ENCODE data around the gene MYOCD. TPM values are rescaled to one million over a fixed set of nuclear protein-coding genes. Genes with fewer than 3 reads are reported as not detected.

The MYOCD gene
- not detected for total RNA-seq

- Mint-ChIP-seq H3K27ac (no peak within 1 kb of the TSS), H3K4me1 (peaks cover 2% of the 10 kb centered on the region), H3K9me3 (no peaks in the 10 kb centered on the region), H3K36me3 (no peaks in the 10 kb centered on the region), H3K27me3 (peaks cover 41% of the 10 kb centered on the region), H3K4me3 (no peak within 1 kb of the TSS)
- ATAC-seq (ENCODE audit: low read depth) (no peak), DNase-seq (no peak)
- POLR2A ChIA-PET = no interaction called here
Measured at GRCh38 chr17:12665263-12666210, at the start of gene MYOCD. MYOCD (plus strand) TSS chr17:12665890; CDS start chr17:12666189, 299 bp downstream.

DNA sequence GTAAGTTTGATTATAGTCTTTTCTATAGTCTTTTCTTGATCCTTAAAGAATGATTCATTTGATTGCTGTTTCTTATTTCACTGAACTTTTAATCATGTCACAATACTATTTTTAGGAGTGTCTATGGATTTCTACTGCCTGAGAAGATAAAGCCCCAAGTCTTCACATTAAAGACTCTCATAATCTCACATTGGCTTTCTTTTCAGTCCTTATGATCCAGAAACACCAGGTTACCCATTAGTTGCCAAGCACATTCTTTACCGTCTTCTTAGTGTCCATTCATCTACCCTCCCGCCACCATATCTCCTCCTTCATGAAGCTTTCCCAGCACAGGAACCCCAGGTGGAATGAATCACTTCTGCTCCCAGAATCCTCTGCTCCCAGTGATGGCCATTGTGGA lies 49.5 kb upstream of the MYOCD start:
- DNase-seq = no peak
- Mint-ChIP-seq H3K27ac (no peak overlapping the region), H3K4me1 (no peaks in the 10 kb centered on the region), H3K9me3 (peaks cover 6% of the 10 kb centered on the region), H3K4me3 (no peak overlapping the region), H3K36me3 (peaks cover 1% of the 10 kb centered on the region), H3K27me3 (no peaks in the 10 kb centered on the region)
- POLR2A ChIA-PET = no interaction called here
- ATAC-seq (ENCODE audit: low read depth) = no peak

DNA sequence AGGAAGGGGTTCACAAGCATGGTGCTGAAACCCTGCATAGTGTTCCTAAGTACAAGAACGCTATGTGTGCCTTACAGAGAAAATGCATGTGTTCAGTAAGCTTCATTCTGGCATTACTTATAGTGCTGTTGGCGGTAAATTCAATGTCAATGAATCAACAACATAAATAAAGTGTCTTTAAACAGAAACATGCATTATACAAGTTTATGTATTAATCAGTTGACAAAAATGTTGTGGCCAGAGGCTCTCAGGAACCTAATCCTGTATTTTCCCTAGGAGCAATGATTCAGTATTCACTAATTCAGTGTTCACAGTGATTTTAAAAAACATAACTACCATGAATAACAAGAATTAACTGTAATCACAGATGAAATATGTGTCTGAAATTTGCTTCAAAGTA lies 47.1 kb upstream of the MYOCD start:
- Mint-ChIP-seq H3K27me3 (no peaks in the 10 kb centered on the region), H3K4me1 (no peaks in the 10 kb centered on the region), H3K9me3 (peaks cover 8% of the 10 kb centered on the region), H3K27ac (no peak overlapping the region), H3K4me3 (no peak overlapping the region), H3K36me3 (peaks cover 1% of the 10 kb centered on the region)
- ATAC-seq (ENCODE audit: low read depth) (no peak), DNase-seq (no peak)
- POLR2A ChIA-PET = no interaction called here

GRCh38 chr17:12619459-12620199 lies 46.1 kb upstream of the MYOCD start:
- Mint-ChIP-seq H3K9me3 (peaks cover 5% of the 10 kb centered on the region), H3K36me3 (no peaks in the 10 kb centered on the region), H3K4me3 (no peak overlapping the region), H3K4me1 (no peaks in the 10 kb centered on the region), H3K27ac (no peak overlapping the region), H3K27me3 (no peaks in the 10 kb centered on the region)
- POLR2A ChIA-PET = no interaction called here
- DNase-seq (no peak), ATAC-seq (ENCODE audit: low read depth) (no peak)

DNA sequence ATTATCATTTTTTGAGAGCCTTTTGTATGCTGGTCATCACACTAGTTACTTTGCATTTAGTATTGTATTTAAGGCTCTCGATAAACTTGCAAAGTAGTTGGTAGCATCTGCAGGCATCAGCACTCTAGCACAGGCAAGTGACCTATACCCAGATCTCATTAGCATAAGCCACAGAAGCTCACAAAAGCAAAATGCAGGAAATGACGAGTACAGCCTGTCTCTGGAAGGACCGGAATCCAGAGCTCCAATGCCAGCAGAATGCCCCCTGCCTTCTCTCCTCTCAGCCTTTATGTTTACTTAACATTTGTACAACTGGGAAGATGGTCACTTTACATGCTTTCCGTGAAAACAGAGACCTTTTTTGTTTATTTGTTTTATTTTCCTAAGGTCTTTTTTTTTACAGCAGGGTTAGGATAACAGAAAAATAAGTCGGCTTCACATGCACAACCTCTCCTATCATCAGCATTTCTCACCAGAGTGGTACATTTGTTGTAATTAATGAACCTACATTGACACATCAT lies 45.4 kb upstream of the MYOCD start:
- POLR2A ChIA-PET = no interaction called here

DNA sequence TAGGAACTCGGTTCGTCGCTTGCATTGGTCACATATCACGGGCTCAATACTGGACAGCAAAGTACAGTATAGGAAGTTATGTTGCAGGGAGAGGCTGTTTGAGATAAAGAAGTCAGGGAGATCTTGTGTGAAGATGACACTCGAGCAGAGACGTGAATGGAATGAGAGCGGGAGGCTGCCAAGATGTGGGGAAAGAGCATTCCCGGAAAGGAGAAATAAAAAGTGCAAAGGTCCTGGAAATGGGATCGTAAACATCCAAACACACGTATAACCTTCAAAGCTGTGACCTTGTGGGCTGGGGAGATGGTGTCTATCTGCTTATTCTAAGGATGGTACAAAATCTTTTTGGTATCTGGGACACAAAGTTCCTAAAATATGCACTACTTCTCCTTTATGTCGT lies 43.0 kb upstream of the MYOCD start:
- DNase-seq = no peak
- Mint-ChIP-seq H3K4me1 (no peaks in the 10 kb centered on the region), H3K9me3 (peaks cover 2% of the 10 kb centered on the region), H3K4me3 (no peak overlapping the region), H3K36me3 (no peaks in the 10 kb centered on the region), H3K27ac (no peak overlapping the region), H3K27me3 (no peaks in the 10 kb centered on the region)
- no peak for ATAC-seq (ENCODE audit: low read depth)
- POLR2A ChIA-PET = interaction anchor here (0.6 kb wide), 1 partner anchor 1418 kb away, joined by 4 read pairs; no protein-coding TSS in a partner anchor

More for the DNA sequence above, 45.4 kb upstream of the MYOCD start:
- Mint-ChIP-seq H3K4me3 (no peak overlapping the region), H3K36me3 (no peaks in the 10 kb centered on the region), H3K27me3 (no peaks in the 10 kb centered on the region), H3K4me1 (no peaks in the 10 kb centered on the region), H3K27ac (no peak overlapping the region), H3K9me3 (peaks cover 5% of the 10 kb centered on the region)
- ATAC-seq (ENCODE audit: low read depth) = no peak
- no peak for DNase-seq

DNA sequence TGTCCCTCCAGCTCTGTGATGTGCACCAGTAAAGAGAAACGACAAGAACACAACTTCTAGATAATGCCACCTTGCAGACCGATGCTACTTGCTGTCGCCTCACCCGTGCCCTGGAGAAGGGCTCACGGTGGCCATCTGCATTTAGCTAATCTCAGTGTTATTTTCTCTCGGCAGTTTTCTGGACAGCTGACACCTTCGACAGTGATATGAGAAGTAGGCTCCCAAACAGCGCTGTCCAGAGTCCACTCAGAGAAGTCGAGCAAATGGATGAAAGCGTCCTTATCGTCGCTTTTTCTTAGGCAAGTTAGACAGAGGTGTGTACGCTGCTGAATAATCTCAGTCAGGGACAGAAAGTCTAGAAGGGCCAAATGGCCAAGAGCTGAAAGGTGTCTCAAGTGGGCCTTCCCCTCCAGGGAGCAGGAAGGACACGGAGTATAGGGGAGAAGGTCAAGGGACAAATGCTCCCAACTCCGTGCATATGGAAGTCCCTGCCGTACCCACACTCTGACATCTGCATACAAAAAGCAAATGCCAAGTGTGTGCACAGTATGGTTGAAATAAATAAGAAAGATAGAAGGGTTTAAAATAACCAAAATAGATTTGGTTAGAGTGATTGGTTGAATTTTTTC lies 42.4 kb upstream of the MYOCD start:
- no peaks in the 10 kb centered on the region for H3K36me3 Mint-ChIP-seq
- ATAC-seq (ENCODE audit: low read depth) (no peak), DNase-seq (no peak)
- H3K9me3 Mint-ChIP-seq = peaks cover 2% of the 10 kb centered on the region
- no peaks in the 10 kb centered on the region for H3K27me3 Mint-ChIP-seq
- H3K4me1 Mint-ChIP-seq = no peaks in the 10 kb centered on the region
- POLR2A ChIA-PET = interaction anchor here (0.6 kb wide), 1 partner anchor 1418 kb away, joined by 4 read pairs; no protein-coding TSS in a partner anchor
- no peak overlapping the region for H3K4me3 Mint-ChIP-seq
- no peak overlapping the region for H3K27ac Mint-ChIP-seq

- H3K9me3 Mint-ChIP-seq = peaks cover 2% of the 10 kb centered on the region
- no peaks in the 10 kb centered on the region for H3K36me3 Mint-ChIP-seq
- no peaks in the 10 kb centered on the region for H3K27me3 Mint-ChIP-seq
- H3K27ac Mint-ChIP-seq = no peak overlapping the region
- no peak for ATAC-seq (ENCODE audit: low read depth)
- POLR2A ChIA-PET = no interaction called here
- DNase-seq = no peak
- H3K4me3 Mint-ChIP-seq = no peak overlapping the region
- no peaks in the 10 kb centered on the region for H3K4me1 Mint-ChIP-seq
Measured at GRCh38 chr17:12624211-12624610, 41.5 kb upstream of the MYOCD start.

- H3K27ac Mint-ChIP-seq = no peak overlapping the region
- no peaks in the 10 kb centered on the region for H3K36me3 Mint-ChIP-seq
- POLR2A ChIA-PET = no interaction called here
- DNase-seq (no peak), ATAC-seq (ENCODE audit: low read depth) (no peak)
- H3K27me3 Mint-ChIP-seq = no peaks in the 10 kb centered on the region
- no peak overlapping the region for H3K4me3 Mint-ChIP-seq
- H3K9me3 Mint-ChIP-seq = peaks cover 2% of the 10 kb centered on the region
- H3K4me1 Mint-ChIP-seq = no peaks in the 10 kb centered on the region
Measured at GRCh38 chr17:12625092-12625491, 40.6 kb upstream of the MYOCD start.

GRCh38 chr17:12627177-12627629 lies 38.5 kb upstream of the MYOCD start:
- POLR2A ChIA-PET = no interaction called here
- H3K4me3 Mint-ChIP-seq = no peak overlapping the region
- ATAC-seq (ENCODE audit: low read depth) (no peak), DNase-seq (no peak)
- H3K4me1 Mint-ChIP-seq = no peaks in the 10 kb centered on the region
- peaks cover 2% of the 10 kb centered on the region for H3K9me3 Mint-ChIP-seq
- no peak overlapping the region for H3K27ac Mint-ChIP-seq
- no peaks in the 10 kb centered on the region for H3K36me3 Mint-ChIP-seq
- no peaks in the 10 kb centered on the region for H3K27me3 Mint-ChIP-seq

DNA sequence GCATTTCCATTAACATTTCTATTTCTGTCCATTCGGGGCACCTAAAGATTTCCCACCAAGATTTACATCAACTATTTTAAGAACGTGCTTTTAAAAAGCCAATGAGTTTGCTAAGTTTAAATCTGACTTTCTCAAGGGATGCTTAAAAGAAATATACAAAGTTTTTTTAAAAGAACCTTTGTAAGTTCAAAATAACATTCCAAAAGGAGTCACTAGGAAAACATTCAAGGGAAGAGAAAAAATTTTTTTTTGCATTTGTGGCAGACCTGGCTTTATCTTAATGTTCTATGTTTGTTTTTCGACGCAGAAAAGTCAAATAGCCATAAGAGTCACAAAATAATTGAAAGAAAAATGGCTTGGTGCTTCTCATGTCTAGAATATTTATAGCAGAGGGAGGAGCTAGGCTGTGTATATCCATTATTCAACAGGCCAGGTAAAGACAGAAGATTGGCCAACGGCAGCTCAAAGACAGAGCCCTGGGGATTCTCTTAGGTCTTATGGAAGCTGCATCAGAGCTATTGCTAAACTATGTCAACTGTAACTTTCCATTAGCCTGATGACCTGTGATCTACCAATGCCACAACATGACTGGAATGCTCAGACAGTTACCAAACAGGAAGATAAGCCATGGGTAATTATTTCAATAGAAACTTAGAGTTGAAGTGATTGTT lies 37.8 kb upstream of the MYOCD start:
- DNase-seq = no peak
- Mint-ChIP-seq H3K36me3 (no peaks in the 10 kb centered on the region), H3K4me1 (no peaks in the 10 kb centered on the region), H3K9me3 (peaks cover 4% of the 10 kb centered on the region), H3K27ac (no peak overlapping the region), H3K27me3 (no peaks in the 10 kb centered on the region), H3K4me3 (no peak overlapping the region)
- no peak for ATAC-seq (ENCODE audit: low read depth)
- POLR2A ChIA-PET = no interaction called here

DNA sequence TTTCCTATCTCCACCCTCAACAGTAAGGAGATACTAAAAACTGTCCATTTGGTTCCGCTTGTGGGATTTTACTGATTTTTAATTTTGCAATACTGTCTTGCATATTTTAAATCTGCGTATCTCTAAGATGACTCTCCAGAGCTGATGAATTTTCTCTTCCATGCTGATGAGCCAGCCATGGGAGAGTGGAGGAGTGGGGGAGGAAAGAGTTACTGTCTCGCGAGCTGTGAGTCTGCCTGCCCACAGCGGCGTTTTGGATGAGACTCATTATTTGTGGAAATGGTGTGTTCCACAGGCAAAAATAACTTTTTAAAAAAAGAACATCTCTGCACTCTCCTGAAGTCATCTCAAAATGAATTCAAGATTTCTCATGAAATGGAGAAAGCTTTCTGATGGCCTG lies 34.6 kb upstream of the MYOCD start:
- Mint-ChIP-seq H3K4me3 (no peak overlapping the region), H3K36me3 (no peaks in the 10 kb centered on the region), H3K27ac (no peak overlapping the region), H3K27me3 (no peaks in the 10 kb centered on the region), H3K4me1 (no peaks in the 10 kb centered on the region), H3K9me3 (peaks cover 4% of the 10 kb centered on the region)
- no peak for ATAC-seq (ENCODE audit: low read depth)
- DNase-seq = no peak
- POLR2A ChIA-PET = no interaction called here

GRCh38 chr17:12632785-12633184 lies 32.9 kb upstream of the MYOCD start:
- Mint-ChIP-seq H3K36me3 (no peaks in the 10 kb centered on the region), H3K27ac (no peak overlapping the region), H3K4me3 (no peak overlapping the region), H3K27me3 (no peaks in the 10 kb centered on the region), H3K4me1 (no peaks in the 10 kb centered on the region), H3K9me3 (peaks cover 4% of the 10 kb centered on the region)
- POLR2A ChIA-PET = no interaction called here
- DNase-seq = no peak
- no peak for ATAC-seq (ENCODE audit: low read depth)

All from activated naive CD8-positive, alpha-beta T cell treated with anti-CD3 and anti-CD28 coated beads, Interleukin-2, amount 10 ng/mL, durations not matched to agents 7 days and 5 days (primary cell).